Glutamatergic neuron (in vitro differentiated cells): Measurements from ENCODE around the gene GABPB1. TPM values are rescaled to one million over a fixed set of nuclear protein-coding genes. Genes with fewer than 3 reads are reported as not detected.

Experiments used
- DNase-seq: peaks from one replicate; pipeline ENCODE4 v3.0.0; 2022
- H3K27ac Mint-ChIP-seq: one replicate; pipeline ENCODE4 v1.8.0; 2020; ENCODE audit warnings: mild to moderate bottlenecking, mixed read lengths, inconsistent platforms; ENCODE audit not compliant: unreplicated experiment
- H3K27me3 Mint-ChIP-seq: one replicate; pipeline ENCODE4 v1.8.0; 2020; ENCODE audit warnings: mild to moderate bottlenecking, moderate library complexity, mixed read lengths, inconsistent platforms; ENCODE audit not compliant: unreplicated experiment
- H3K36me3 Mint-ChIP-seq: one replicate; pipeline ENCODE4 v1.8.0; 2020; ENCODE audit warnings: mild to moderate bottlenecking, mixed read lengths, inconsistent platforms; ENCODE audit not compliant: unreplicated experiment
- H3K4me1 Mint-ChIP-seq: one replicate; pipeline ENCODE4 v1.8.0; 2020; ENCODE audit warnings: mild to moderate bottlenecking, low read depth, mixed read lengths, inconsistent platforms; ENCODE audit not compliant: unreplicated experiment
- H3K4me3 Mint-ChIP-seq: one replicate; pipeline ENCODE4 v1.8.0; 2020; ENCODE audit warnings: mild to moderate bottlenecking, mixed read lengths, inconsistent platforms; ENCODE audit not compliant: unreplicated experiment
- H3K9me3 Mint-ChIP-seq: one replicate; pipeline ENCODE4 v1.8.0; 2020; ENCODE audit warnings: mild to moderate bottlenecking, moderate library complexity, mixed read lengths, inconsistent platforms; ENCODE audit not compliant: unreplicated experiment
- CTCF ChIP-seq: fragments of 200-600 bp; sonication (generic); IDR thresholded peaks from one replicate; pipeline ENCODE4 v1.5.0; 2021; ENCODE audit not compliant: partially characterized antibody, unreplicated experiment
- total RNA-seq: library from RNA; stranded (reverse); fragmentation: NEBNext Ultra II Directional; extraction: Animal tissue kit (Norgen Biotek cat#: 25700); gene quantifications from one replicate; pipeline ENCODE4 v1.2.1, GENCODE V29; 2021; ENCODE audit not compliant: unreplicated experiment

The GABPB1 gene
- total RNA-seq, 1 donor from 2014 or later: 23.9 TPM

GRCh38 chr15:50227076-50227475 is 127.9 kb downstream of the GABPB1 start:
- Mint-ChIP-seq H3K9me3 (no peaks in the 10 kb centered on the region), H3K4me3 (no peak overlapping the region), H3K4me1 (peaks cover 1% of the 10 kb centered on the region), H3K27ac (no peak overlapping the region), H3K36me3 (no peaks in the 10 kb centered on the region), H3K27me3 (no peaks in the 10 kb centered on the region)
- no peak for TF ChIP-seq CTCF
- DNase-seq: no peak

GRCh38 chr15:50225938-50226337 is 129.1 kb downstream of the GABPB1 start:
- DNase-seq: no peak
- Mint-ChIP-seq H3K4me1 (peaks cover 1% of the 10 kb centered on the region), H3K4me3 (no peak overlapping the region), H3K9me3 (no peaks in the 10 kb centered on the region), H3K36me3 (no peaks in the 10 kb centered on the region), H3K27me3 (no peaks in the 10 kb centered on the region), H3K27ac (no peak overlapping the region)
- TF ChIP-seq CTCF: no peak

Other genes with a start within 250 kb of the GABPB1 start
- gene ATP8B4, start 236.0 kb downstream of the GABPB1 start, total RNA-seq: not detected
- gene SLC27A2, start 173.0 kb downstream of the GABPB1 start, total RNA-seq: not detected
- gene HDC, start 89.5 kb downstream of the GABPB1 start, total RNA-seq: not detected
- 49.3 TPM for gene USP8, start 69.2 kb upstream of the GABPB1 start, total RNA-seq
- not detected for gene USP50, start 191.5 kb upstream of the GABPB1 start, total RNA-seq